H1 (cell line): Measurements from ENCODE around the gene PRPF40B.

Source experiments
- CREB1 ChIP-seq: IDR thresholded peaks from 2 replicates; pipeline ENCODE4 v1.6.1; 2012; ENCODE audit warnings: inconsistent platforms
- CTCF ChIP-seq, 3 experiments: IDR thresholded peaks; 1 replicate in 2 of 3; 2 replicates in 1 of 3; pipeline versions ENCODE4 v1.5.1 to v1.6.1; 2011; ENCODE audit warnings: low read length in 3 of 3, mild to moderate bottlenecking in 3 of 3, inconsistent platforms in 2 of 3, low read depth in 1 of 3, moderate library complexity in 1 of 3; ENCODE audit not compliant: insufficient read depth in 1 of 3; ENCODE audit errors: control extremely low read depth in 1 of 3
- MAX ChIP-seq: IDR thresholded peaks from 2 replicates; pipeline ENCODE4 v1.6.1; 2012; ENCODE audit warnings: inconsistent platforms
- POLR2A ChIP-seq, 2 experiments: IDR thresholded peaks; 1 replicate in 1 of 2; 2 replicates in 1 of 2; pipeline ENCODE4 v1.6.1; 2011; ENCODE audit warnings: low read depth in 2 of 2, low read length in 2 of 2, mild to moderate bottlenecking in 2 of 2; ENCODE audit errors: control extremely low read depth in 1 of 2
- ZNF274 ChIP-seq: IDR thresholded peaks from 2 replicates; pipeline ENCODE4 v1.7.0; 2012; ENCODE audit warnings: low read length, borderline replicate concordance; ENCODE audit errors: extremely low read depth

GRCh38 chr12:49627752-49628360, 4.5 kb downstream of the PRPF40B start:
- no peak for TF ChIP-seq POLR2A (IDR thresholded peaks at IDR 0.05; ENCODE audit: control extremely low read depth in 1 of 2, low read depth in 2 of 2, low read length in 2 of 2)
- TF ChIP-seq CREB1: no peak
- no peak for TF ChIP-seq MAX
- no peak for TF ChIP-seq ZNF274
- TF ChIP-seq CTCF (IDR thresholded peaks at IDR 0.05; ENCODE audit: control extremely low read depth in 1 of 3, insufficient read depth in 1 of 3, low read depth in 1 of 3, low read length in 3 of 3): no peak
